Activated CD4-positive, alpha-beta T cell treated with anti-CD3 and anti-CD28 coated beads, Interleukin-2, Interleukin-6, amounts not matched to agents 100 ng/mL and 50 ng/mL, durations not matched to agents 16 hours and 8 hours (primary cell): Measurements from ENCODE around the gene ERICH2.

ENCODE experiments used
- DNase-seq: peaks from one replicate; pipeline ENCODE4 v3.0.0-alpha.2; 2020

ERICH2 gene

GRCh38 chr2:170763232-170763631 lies 6.9 kb upstream of the ERICH2 start:
- no peak for DNase-seq

GRCh38 chr2:170764880-170765261 lies 5.3 kb upstream of the ERICH2 start:
- no peak for DNase-seq

GRCh38 chr2:170766693-170767092 lies 3.5 kb upstream of the ERICH2 start:
- DNase-seq, result no peak

- DNase-seq, result peak; percentile 83
Observed at GRCh38 chr2:170770606-170771420, 635 bp downstream of the ERICH2 start.

- no peak for DNase-seq
Observed at GRCh38 chr2:170771421-170771937, 1.3 kb downstream of the ERICH2 start.

GRCh38 chr2:170772295-170772694 lies 2.1 kb downstream of the ERICH2 start:
- no peak for DNase-seq

GRCh38 chr2:170774074-170774473 lies 3.9 kb downstream of the ERICH2 start:
- no peak for DNase-seq

- DNase-seq, result no peak
Observed at GRCh38 chr2:170778900-170779299, 8.7 kb downstream of the ERICH2 start.

- no peak for DNase-seq
Observed at GRCh38 chr2:170779304-170779703, 9.1 kb downstream of the ERICH2 start.

- no peak for DNase-seq
Observed at GRCh38 chr2:170782673-170783072, 12.5 kb downstream of the ERICH2 start.

GRCh38 chr2:170783549-170783948 lies 13.4 kb downstream of the ERICH2 start:
- DNase-seq, result no peak

- DNase-seq, result no peak
Observed at GRCh38 chr2:170798996-170799395, 28.8 kb downstream of the ERICH2 start.

- DNase-seq, result no peak
Observed at GRCh38 chr2:170806548-170806947, 36.4 kb downstream of the ERICH2 start.

GRCh38 chr2:170812710-170813600 lies 42.8 kb downstream of the ERICH2 start:
- peak; percentile 70 for DNase-seq

- DNase-seq, result no peak
Observed at GRCh38 chr2:170813611-170814532, 43.7 kb downstream of the ERICH2 start.

GRCh38 chr2:170814533-170815230 lies 44.5 kb downstream of the ERICH2 start:
- no peak for DNase-seq

- no peak for DNase-seq
Observed at GRCh38 chr2:170815311-170815710, 45.1 kb downstream of the ERICH2 start.

GRCh38 chr2:170815746-170816503 lies 45.7 kb downstream of the ERICH2 start:
- DNase-seq, result peak; percentile 82

- peak; percentile 85 for DNase-seq
Observed at GRCh38 chr2:170816504-170817092, 46.4 kb downstream of the ERICH2 start, which contains the start of gene GAD1. Gene GAD1, plus strand, starts transcription at chr2:170816887. Its CDS starts 1,705 bp downstream, at chr2:170818592.
